HCT116 (cell line): ENCODE data around the gene PTOV1. TPM values are rescaled to one million over a fixed set of nuclear protein-coding genes. Genes with fewer than 3 reads are reported as not detected.
A peak's percentile ranks its signal among the peaks of the same experiment; 100 is the strongest.

Experiments
- ATAC-seq: fragments of 200-7000 bp; cut with Tn5 transposase; 2 replicates; pipeline ENCODE4 v1.9.1; 2020; ENCODE audit warnings: mild to moderate bottlenecking, moderate library complexity
- BruUV-seq: library from RNA; stranded (reverse); fragments of 400-500 nt; replicated peaks from 2 replicates; lab custom pipeline; 2021; lab: Mats Ljungman, UMichigan
- CTCF ChIA-PET: fragments of 300-600 bp; sonication (Branson Sonifier 250); formaldehyde crosslinking; loops from one replicate; lab custom pipeline; 2021; ENCODE audit warnings: antibody characterized with exemption; lab: Charles Lee
- POLR2A ChIA-PET: fragments of 300-600, 350-600 bp; sonication (Branson Sonifier 250); formaldehyde crosslinking; loops from one replicate; lab custom pipeline; 2021; ENCODE audit warnings: antibody characterized with exemption; lab: Charles Lee
- RAD21 ChIA-PET, 2 experiments: fragments of 300-600 bp; sonication (Branson Sonifier 250); formaldehyde crosslinking; loops; one replicate each; lab custom pipeline; 2023; ENCODE audit warnings: low total read pairs in 2 of 2; ENCODE audit not compliant: uncharacterized antibody in 2 of 2, unreplicated experiment in 2 of 2, low non-redundant PET in 1 of 2; lab: Charles Lee
- DNase-seq: peaks from one replicate; pipeline ENCODE4 v3.0.0-alpha.2; 2010; ENCODE audit warnings: low read depth, low spot score
- H2AFZ ChIP-seq: fragments of 200-600 bp; shearing (Covaris generic), sonication (generic); 2 replicates; pipeline ENCODE4 v1.6.1; 2017; ENCODE audit warnings: low read depth, mixed run types, mixed read lengths, antibody characterized with exemption, low read length; ENCODE audit not compliant: poor library complexity, severe bottlenecking
- H3K27ac ChIP-seq: 2 replicates; pipeline ENCODE4 v1.5.1; 2012; ENCODE audit warnings: low read depth, low read length
- H3K27me3 ChIP-seq: fragments of 200-600 bp; sonication (generic); 2 replicates; pipeline ENCODE4 v1.6.1; 2016; ENCODE audit warnings: mixed run types, low read length, mixed read lengths; ENCODE audit not compliant: insufficient read depth
- H3K36me3 ChIP-seq, 2 experiments: fragments of 200-500 bp in 1 of 2; fragments of 200-600 bp in 1 of 2; sonication (Bioruptor generic) in 1 of 2; sonication (generic) in 1 of 2; 2 replicates each; pipeline versions ENCODE4 v1.5.1 to v1.6.1; 2014 to 2016; ENCODE audit warnings: low read length in 2 of 2, inconsistent platforms in 1 of 2, mixed read lengths in 1 of 2, mixed run types in 1 of 2; ENCODE audit not compliant: insufficient read depth in 2 of 2, control insufficient read depth in 1 of 2
- H3K4me1 ChIP-seq, 2 experiments: fragments of 200-600 bp in 1 of 2; sonication (generic) in 1 of 2; 2 replicates each; pipeline versions ENCODE4 v1.5.1 to v1.6.1; 2012 to 2017; ENCODE audit warnings: low read length in 2 of 2, inconsistent platforms in 1 of 2, mild to moderate bottlenecking in 1 of 2, mixed read lengths in 1 of 2, mixed run types in 1 of 2, moderate library complexity in 1 of 2; ENCODE audit not compliant: insufficient read depth in 2 of 2, control insufficient read depth in 1 of 2
- H3K4me2 ChIP-seq: fragments of 200-600 bp; sonication (generic); 2 replicates; pipeline ENCODE4 v1.6.1; 2017; ENCODE audit warnings: mixed run types, low read length, mixed read lengths
- H3K4me3 ChIP-seq, 2 experiments: fragments of 200-600 bp in 1 of 2; sonication (generic) in 1 of 2; replicated peaks in 1 of 2; 2 replicates each; pipeline ENCODE4 v1.5.1; 2011 to 2016; ENCODE audit warnings: low read length in 2 of 2, control low read depth in 1 of 2, low read depth in 1 of 2, mild to moderate bottlenecking in 1 of 2, mixed read lengths in 1 of 2, mixed run types in 1 of 2
- H3K79me2 ChIP-seq: fragments of 200-600 bp; sonication (generic); 2 replicates; pipeline ENCODE4 v1.6.1; 2017; ENCODE audit warnings: mild to moderate bottlenecking, mixed run types, low read length, moderate library complexity, mixed read lengths; ENCODE audit not compliant: insufficient read depth
- H3K9ac ChIP-seq: fragments of 200-600 bp; sonication (generic); 2 replicates; pipeline ENCODE4 v1.6.1; 2016; ENCODE audit warnings: low read length, mixed read lengths
- H3K9me2 ChIP-seq: fragments of 200-600 bp; sonication (generic), shearing (Covaris generic); 2 replicates; pipeline ENCODE4 v1.6.1; 2017; ENCODE audit warnings: mixed run types, mild to moderate bottlenecking, moderate library complexity; ENCODE audit not compliant: insufficient read depth
- H3K9me3 ChIP-seq, 2 experiments: fragments of 200-500 bp in 1 of 2; fragments of 200-600 bp in 1 of 2; sonication (Bioruptor generic) in 1 of 2; sonication (generic) in 1 of 2; 2 replicates each; pipeline ENCODE4 v1.6.1; 2014 to 2017; ENCODE audit warnings: low read length in 2 of 2, mixed read lengths in 2 of 2, inconsistent platforms in 1 of 2, low read depth in 1 of 2, mild to moderate bottlenecking in 1 of 2, mixed run types in 1 of 2, moderate library complexity in 1 of 2; ENCODE audit not compliant: control insufficient read depth in 1 of 2, insufficient read depth in 1 of 2
- H4K20me1 ChIP-seq: fragments of 200-600 bp; sonication (generic), shearing (Covaris generic); 2 replicates; pipeline ENCODE4 v1.6.1; 2017; ENCODE audit warnings: mixed run types, mild to moderate bottlenecking, moderate library complexity; ENCODE audit not compliant: insufficient read depth
- CTCF ChIP-seq, 3 experiments: fragments of 200-600 bp in 1 of 3; sonication (generic) in 1 of 3; IDR thresholded peaks in 2 of 3; conservative IDR thresholded peaks in 1 of 3; 2 replicates each; pipeline ENCODE4 v1.5.1; 2012 to 2017; ENCODE audit warnings: low read depth in 2 of 3, low read length in 2 of 3, antibody characterized with exemption in 1 of 3, borderline replicate concordance in 1 of 3, control low read depth in 1 of 3, mild to moderate bottlenecking in 1 of 3, mixed read lengths in 1 of 3, mixed run types in 1 of 3, moderate library complexity in 1 of 3; ENCODE audit not compliant: insufficient read depth in 1 of 3
- EGR1 ChIP-seq: IDR thresholded peaks from 2 replicates; pipeline ENCODE4 v1.6.1; 2012; ENCODE audit warnings: low read depth
- FOSL1 ChIP-seq: IDR thresholded peaks from 2 replicates; pipeline ENCODE4 v1.6.1; 2012; ENCODE audit warnings: low read depth
- POLR2A ChIP-seq: IDR thresholded peaks from 2 replicates; pipeline ENCODE4 v1.7.0; 2011; ENCODE audit warnings: borderline replicate concordance; ENCODE audit not compliant: insufficient read depth, insufficient read length; ENCODE audit errors: extremely low read depth
- POLR2AphosphoS5 ChIP-seq: IDR thresholded peaks from 2 replicates; pipeline ENCODE4 v1.6.1; 2011; ENCODE audit warnings: mild to moderate bottlenecking, low read depth, low read length, moderate library complexity
- RAD21 ChIP-seq: IDR thresholded peaks from 2 replicates; pipeline ENCODE4 v1.6.1; 2012; ENCODE audit warnings: low read depth, mild to moderate bottlenecking
- REST ChIP-seq: IDR thresholded peaks from 2 replicates; pipeline ENCODE4 v1.6.1; 2012; ENCODE audit warnings: low read depth
- SRF ChIP-seq: IDR thresholded peaks from 2 replicates; pipeline ENCODE4 v1.6.1; 2012; ENCODE audit warnings: low read depth
- YY1 ChIP-seq: IDR thresholded peaks from 2 replicates; pipeline ENCODE4 v1.6.1; 2011; ENCODE audit warnings: low read length, low read depth, moderate library complexity, mild to moderate bottlenecking; ENCODE audit not compliant: insufficient replicate concordance; ENCODE audit errors: extremely low read depth
- ZBTB33 ChIP-seq: IDR thresholded peaks from 2 replicates; pipeline ENCODE4 v1.6.1; 2011; ENCODE audit warnings: mild to moderate bottlenecking, low read length, moderate library complexity; ENCODE audit not compliant: insufficient replicate concordance; ENCODE audit errors: extremely low read depth
- ZFX ChIP-seq: fragments of 450-650 bp; IDR thresholded peaks from 2 replicates; pipeline ENCODE4 v1.6.1; 2017
- intact Hi-C: fragments of 100-400 bp; cut with micrococcal nuclease; formaldehyde crosslinking; loops from 2 replicates; pipeline ENCODE4 v1.10.0; 2022
- total RNA-seq: library from RNA; stranded (reverse); gene quantifications from one replicate; pipeline ENCODE4 v1.2.1, GENCODE V29; 2021; ENCODE audit not compliant: unreplicated experiment

The PTOV1 gene
- total RNA-seq, 1 experiment from 2014 or later, result 236 TPM

- H3K4me1 ChIP-seq, result peaks cover 9 to 39% of the 10 kb centered on the region in 2 experiments
- ChIA-PET CTCF (no interaction called here), POLR2A (no interaction called here), RAD21 (no interaction called here)
- H3K9me3 ChIP-seq, result no peaks in the 10 kb centered on the region
- no peaks in the 10 kb centered on the region for H3K27me3 ChIP-seq
- H3K4me2 ChIP-seq, result no peak overlapping the region
- no peaks in the 10 kb centered on the region for H3K9me2 ChIP-seq
- H3K27ac ChIP-seq, result no peak overlapping the region
- BruUV-seq, result no TSS peak
- H3K79me2 ChIP-seq, result peaks cover 44% of the 10 kb centered on the region
- H2AFZ ChIP-seq, result no peak overlapping the region
- no peak for DNase-seq
- H4K20me1 ChIP-seq, result no peaks in the 10 kb centered on the region
- no peak overlapping the region for H3K4me3 ChIP-seq
- H3K9ac ChIP-seq, result no peak overlapping the region
- peaks cover 11 to 25% of the 10 kb centered on the region in 2 experiments; a peak in 3 of 4 replicates for H3K36me3 ChIP-seq
- TF ChIP-seq POLR2A (no peak), POLR2AphosphoS5 (peak; percentile 22)
- TF ChIP-seq, all 23 proteins: peak for 1
- ATAC-seq, result peak; percentile 9
- intact Hi-C loops, result no loop called here
Measured at GRCh38 chr19:49856574-49857021, 5.6 kb downstream of the PTOV1 start.

GRCh38 chr19:49857061-49857837 lies 6.3 kb downstream of the PTOV1 start:
- Histone ChIP-seq H3K9me3 (no peaks in the 10 kb centered on the region), H3K27ac (peak overlapping the region; percentile 45; the same call in 1 of the 2 replicates), H4K20me1 (no peaks in the 10 kb centered on the region), H3K9ac (no peak overlapping the region), H2AFZ (no peak overlapping the region), H3K27me3 (no peaks in the 10 kb centered on the region), H3K9me2 (no peaks in the 10 kb centered on the region), H3K4me1 (peaks cover 7 to 34% of the 10 kb centered on the region in 2 experiments), H3K36me3 (peaks cover 15 to 27% of the 10 kb centered on the region in 2 experiments; a peak in 3 of 4 replicates), H3K79me2 (peaks cover 37% of the 10 kb centered on the region), H3K4me2 (no peak overlapping the region), H3K4me3 (no peak overlapping the region)
- ChIA-PET CTCF (no interaction called here), RAD21 (no interaction called here), POLR2A (no interaction called here)
- no peak for DNase-seq
- peak; percentile 8 for ATAC-seq
- intact Hi-C loops, result no loop called here
- BruUV-seq, result no TSS peak
- no peak for TF ChIP-seq ZFX
- TF ChIP-seq CTCF (IDR thresholded peaks at IDR 0.05 in 2 of 3, conservative IDR thresholded peaks at IDR 0.05 in 1 of 3; ENCODE audit: borderline replicate concordance in 1 of 3, insufficient read depth in 1 of 3, low read depth in 2 of 3, low read length in 2 of 3), result no peak
- no peak for TF ChIP-seq SRF
- TF ChIP-seq ZBTB33, result no peak
- TF ChIP-seq YY1, result no peak
- no peak for TF ChIP-seq EGR1
- no peak for TF ChIP-seq FOSL1
- TF ChIP-seq REST, result no peak
- no peak for TF ChIP-seq RAD21
